CD4-positive, alpha-beta T cell treated with Interleukin-15 for 1 hour (primary cell): ENCODE data around the gene ABCF2.
A peak's percentile ranks its signal among the peaks of the same experiment; 100 is the strongest.

Experiments
- DNase-seq: peaks from one replicate; pipeline ENCODE4 v3.0.0-alpha.2; 2020

Gene ABCF2

DNA sequence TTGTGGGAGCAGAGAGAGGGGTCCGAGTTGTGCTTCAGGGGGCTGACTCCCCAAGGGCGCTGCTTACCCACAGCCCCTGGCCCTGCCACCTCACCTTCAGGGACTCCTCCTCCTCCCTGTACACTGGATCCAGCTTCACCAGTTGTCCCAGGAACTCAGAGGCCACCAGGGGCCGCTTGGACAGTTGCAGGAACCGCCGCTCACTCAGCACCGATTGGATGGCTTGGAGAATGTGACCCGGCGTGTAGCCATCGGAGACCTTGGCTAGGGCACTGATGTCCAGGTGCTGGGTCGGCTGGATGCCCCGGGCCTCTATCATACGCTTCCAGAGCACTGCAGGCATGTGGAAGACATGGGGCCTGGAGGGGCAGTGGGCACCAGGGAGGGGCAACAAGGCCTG lies 35.5 kb downstream of the ABCF2 start:
- no peak for DNase-seq

DNA sequence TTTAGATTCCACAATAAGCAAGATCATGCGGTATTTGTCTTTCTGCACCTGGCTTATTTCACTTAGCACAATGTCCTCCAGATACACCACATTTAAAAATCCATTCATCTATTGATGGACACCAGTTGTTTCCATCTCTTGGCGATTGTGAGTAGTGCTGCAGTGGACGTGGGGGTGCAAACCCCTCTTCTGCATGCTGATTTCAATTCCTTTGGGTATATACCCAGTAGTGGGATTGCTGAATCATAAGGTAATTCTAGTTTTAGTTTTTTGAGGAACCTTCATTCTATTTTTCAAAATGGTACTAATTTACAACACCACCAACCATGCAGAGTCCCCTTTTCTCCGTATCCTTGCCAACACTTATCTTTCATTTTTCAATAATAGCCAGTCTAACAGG lies 38.0 kb downstream of the ABCF2 start:
- DNase-seq = no peak

DNA sequence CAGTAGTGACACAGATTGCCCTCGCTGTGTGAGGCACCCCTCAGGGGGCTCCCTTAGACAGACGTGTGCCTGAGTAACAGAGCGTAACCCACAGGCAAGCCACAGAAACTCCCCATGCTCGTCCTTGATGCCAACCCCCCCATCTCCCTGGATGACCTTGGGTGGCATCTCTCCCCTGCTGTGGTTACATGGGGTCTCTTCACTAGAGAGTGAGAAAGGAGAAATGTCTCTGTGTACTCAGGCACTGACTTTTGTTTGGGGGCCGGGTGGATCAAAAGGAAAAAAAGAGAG lies 38.8 kb downstream of the ABCF2 start:
- DNase-seq = no peak

DNA sequence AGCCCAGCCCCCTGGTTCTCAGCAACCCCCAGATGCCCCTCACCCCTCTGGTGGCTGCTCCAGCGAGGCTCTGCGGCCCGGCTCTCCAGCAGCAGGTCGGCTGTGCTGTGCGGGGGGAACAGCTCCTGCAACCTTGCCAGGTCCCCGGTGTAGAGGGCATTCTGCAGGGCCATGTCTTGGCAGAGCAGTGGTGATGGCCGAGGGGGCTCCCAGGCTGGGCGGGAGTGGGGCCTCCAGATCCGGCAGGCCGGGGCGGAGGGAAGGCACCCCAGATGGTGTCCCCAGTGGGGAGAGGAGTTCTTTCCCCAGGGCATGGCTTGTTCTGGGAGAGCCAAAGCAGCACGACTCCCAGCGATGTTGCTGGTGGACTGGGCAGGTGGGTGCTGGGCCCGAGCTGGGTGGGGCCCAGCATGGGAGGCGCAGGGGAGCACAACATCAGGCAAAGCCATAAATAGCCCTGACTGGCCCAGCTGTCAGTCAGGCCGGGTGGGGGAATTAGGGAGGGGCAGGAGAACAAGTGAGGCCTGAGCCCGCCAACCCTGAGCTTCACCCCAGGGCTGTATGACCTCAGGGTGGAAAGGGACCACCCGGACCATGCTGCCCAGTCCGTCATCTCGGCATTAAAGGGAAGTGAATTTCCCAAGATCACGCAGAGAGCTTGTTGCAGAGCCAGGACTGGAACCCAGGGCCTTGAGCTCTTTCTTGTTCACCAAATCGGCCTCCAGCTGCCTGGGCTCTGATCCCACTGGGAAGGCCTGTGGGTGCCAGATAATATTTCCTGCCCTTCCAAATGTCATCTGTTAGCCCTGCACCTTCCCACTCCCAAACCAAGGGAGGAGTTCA lies 39.4 kb downstream of the ABCF2 start:
- no peak for DNase-seq

DNA sequence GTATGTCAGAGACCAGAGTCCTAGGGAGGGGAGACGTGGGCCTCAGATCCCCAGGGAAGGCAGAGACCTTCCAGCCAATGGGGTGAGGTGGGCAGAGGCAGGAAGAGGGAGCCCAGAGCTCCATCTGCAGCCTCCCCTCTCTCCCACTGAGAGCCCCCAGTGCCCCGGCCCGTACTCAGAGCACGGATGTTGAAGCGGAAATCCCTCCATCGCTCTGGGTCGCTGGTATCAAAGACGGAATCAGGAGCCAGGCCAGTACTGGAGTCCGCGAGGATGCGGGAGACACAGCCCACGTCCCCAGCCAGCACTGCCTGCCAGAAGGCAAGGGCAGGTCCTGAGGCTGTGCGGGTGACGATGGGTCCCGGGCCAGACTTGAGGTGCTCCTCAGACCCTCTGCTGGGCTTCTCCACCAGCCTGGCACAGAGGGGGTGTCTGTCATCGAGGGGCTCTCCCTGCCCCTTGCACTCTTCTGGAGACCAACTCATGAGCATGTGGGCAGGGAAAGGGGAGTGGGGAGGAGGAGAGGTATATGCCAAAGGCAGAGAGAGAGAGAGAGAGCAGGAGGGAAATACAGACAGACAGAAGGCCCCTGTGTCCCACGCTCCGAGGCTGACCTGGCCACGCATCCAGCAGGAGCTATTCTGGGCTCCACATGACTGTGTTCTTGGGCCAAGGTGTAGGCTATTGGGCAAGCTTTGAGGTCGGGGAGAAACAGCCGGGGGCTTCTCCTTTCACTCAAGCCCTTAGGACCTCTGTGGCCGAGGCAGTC lies 40.2 kb downstream of the ABCF2 start, which contains the start of gene ASB10:
TSS of gene ASB10 (minus strand) at position 611 of the 769 bp plus-strand sequence. CDS start at position 491, 120 bp downstream.
- DNase-seq = no peak

DNA sequence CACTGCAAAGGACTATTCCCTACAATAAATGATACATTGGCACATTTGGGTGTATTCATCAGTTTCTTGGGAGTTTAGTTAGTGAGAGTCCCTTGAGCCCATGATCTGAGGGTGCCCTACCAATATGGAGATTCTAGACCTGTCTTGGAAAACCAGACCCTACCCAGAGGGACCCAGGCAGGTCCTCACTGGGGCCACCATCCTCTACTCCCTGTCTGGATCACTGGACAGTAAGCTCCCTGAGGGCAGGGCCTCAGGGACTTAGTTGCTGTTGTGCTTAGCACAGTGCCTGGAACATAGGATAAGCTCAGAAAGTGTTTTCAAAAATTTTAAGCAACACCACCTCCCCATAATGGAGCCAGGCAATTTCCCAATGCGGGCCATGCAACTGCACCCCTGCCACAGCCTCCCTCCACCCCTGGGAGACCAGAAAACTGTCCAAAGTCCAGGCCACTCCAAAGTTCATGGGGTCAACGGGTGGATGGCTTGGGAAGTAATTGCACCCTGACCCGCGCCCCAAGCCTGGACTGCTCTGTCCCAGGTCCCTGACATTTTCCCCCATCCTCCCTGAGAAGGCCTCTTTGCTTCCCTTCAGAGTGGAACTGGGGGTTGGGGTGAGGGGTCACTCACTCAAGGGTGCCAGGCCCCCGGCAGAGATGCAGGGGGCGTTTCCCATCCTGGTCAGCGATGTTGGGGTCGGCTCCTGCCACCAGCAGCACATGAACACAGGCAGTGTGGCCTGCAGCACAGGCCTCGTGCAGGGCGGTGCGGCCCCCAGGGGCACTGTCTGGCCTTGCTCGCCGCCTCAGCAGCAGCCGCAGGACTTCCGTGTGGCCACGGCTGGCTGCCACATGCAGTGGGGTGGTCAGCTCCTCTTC lies 41.0 kb downstream of the ABCF2 start:
- DNase-seq = peak; percentile 7

DNA sequence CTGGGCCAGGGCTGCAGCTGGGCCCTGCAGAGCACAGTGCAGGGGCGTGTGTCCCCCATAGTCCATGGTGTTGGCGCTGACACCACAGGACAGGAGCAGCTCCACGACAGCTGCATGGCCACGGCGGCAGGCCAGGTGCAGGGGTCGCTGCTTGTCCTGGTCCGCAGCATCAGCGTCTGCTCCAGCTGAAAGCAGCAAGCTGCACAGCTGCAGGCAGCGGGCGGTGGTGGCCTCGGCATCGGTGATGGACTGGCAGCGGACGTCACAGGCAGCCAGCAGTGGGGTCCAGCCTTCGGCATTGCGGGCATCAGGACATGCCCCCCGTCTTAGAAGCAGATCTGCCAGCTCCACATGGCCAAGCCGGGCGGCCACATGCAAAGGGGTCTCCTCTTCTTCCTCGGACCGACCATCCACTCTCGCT lies 46.0 kb downstream of the ABCF2 start:
- no peak for DNase-seq

DNA sequence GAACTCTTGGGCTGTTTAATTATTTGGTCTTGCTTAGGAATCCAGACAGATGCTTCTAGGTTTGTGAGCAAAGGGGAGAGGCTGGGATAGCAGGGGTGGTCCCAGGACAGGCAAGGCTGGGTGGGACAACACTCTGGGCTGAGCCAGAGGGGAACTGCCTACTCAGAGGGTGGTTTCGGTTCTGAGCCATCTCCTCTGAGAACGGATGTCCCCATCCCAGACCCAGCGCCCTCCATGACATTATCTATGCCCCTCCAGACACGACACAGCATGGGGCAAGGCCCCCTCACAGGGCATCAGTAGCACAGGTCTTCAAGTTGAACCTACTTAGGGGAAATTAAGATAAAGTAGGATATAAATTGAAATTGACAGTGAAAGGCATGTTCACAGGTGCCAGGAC lies 47.1 kb downstream of the ABCF2 start:
- DNase-seq = no peak

DNA sequence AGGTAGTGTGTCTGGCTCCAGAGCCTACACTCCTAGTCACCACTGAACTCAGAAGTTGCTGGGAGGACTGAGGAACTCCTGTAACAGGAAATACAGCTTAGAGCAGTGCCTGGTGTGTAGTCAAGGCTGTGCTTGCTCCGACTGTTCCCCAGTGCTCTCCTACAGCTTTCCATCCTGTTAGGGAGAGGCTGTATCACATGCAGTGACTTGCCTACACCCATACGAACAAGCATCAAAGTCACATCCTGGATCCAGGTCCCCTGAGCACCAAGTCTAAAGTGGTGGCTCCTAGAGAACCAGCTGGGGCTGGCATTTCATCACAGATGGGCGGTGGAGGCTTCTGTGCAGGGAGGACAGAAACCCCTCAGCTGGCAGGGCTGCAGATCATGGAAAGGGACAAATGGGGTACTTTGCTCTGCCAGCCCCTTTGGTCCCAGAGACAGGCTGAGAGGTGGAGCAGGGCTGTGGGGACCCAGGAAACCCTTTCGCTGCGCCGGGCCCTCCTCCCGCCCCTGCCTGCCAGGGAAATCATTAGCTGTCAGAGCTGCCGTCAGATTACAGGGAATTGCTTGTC lies 47.6 kb downstream of the ABCF2 start:
- no peak for DNase-seq

DNA sequence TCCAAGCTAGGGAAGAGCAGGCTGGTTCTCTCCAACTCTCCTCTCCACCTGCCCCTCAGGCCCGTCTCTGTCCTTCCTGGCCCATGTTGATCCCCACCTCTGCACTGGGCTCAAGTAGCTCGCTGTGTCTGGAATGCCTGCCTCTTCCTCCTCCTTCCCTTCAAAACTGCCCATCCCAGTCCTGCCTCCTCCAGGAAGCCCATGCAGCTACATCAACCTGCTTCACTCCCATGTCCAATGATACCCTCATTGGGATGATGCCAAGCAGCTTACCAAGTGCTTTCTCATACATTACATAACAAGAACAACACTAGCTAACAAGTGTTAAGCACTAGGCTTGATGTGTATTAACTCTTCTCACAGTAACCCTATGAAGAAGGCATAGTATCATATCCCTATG lies 48.2 kb downstream of the ABCF2 start:
- no peak for DNase-seq

DNA sequence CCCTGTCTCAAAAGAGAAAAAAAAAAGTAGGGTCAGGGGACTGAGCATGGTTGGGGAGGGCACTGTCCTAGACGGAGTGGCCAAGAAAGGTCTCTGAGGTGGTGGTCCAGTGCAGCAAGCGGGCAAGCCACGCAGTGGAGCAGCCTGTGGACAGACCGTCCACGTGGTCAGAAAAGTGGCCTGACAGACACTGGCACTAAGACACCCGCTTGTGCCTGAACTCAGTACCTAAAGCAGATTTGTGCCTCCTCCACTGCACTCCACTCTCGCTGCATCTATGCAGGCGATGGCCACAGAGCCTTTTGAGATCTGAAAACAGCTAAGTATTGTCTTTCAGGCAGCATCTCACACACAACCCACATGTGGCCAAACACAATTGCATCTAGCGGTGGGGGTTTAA lies 48.8 kb downstream of the ABCF2 start:
- DNase-seq = no peak

DNA sequence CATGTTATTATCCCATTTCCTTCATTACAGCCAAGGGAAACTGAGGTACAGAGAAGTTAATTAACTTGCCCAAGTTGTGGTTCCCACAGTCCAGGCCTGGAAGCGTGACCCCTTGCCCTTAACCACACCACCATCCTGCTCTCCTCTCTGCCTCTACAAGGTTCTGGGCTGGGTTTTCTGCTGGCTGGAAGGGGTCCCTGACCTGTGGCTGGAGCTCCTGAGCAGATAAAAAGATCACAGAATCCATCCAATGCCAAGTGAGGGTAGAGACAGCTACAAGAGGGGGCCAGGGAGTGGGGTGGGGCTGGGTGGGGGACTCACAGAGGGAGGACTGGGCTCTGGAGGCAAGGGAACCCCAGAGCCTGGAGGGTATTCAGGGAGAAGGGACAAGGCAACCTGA lies 49.7 kb downstream of the ABCF2 start:
- DNase-seq = no peak

DNA sequence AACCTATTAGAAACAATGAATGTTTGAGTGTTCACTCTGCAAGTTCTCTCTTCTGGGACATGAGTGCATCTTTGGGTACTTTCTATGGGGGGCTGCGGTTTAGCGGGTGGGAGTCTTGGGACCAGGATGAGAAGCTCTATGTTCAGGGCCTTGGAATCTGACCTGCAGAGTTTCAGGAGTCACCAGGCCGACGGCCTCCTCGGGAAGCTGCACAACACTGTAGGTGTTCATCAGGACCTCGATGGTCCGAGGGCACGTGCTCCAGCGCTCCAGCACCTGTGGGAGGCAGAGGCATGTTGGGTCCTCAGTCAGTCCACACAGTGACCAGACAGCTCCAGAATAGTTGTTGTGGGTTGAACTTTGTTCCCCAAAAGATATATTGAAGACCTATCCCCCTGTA lies 50.6 kb downstream of the ABCF2 start:
- no peak for DNase-seq

DNA sequence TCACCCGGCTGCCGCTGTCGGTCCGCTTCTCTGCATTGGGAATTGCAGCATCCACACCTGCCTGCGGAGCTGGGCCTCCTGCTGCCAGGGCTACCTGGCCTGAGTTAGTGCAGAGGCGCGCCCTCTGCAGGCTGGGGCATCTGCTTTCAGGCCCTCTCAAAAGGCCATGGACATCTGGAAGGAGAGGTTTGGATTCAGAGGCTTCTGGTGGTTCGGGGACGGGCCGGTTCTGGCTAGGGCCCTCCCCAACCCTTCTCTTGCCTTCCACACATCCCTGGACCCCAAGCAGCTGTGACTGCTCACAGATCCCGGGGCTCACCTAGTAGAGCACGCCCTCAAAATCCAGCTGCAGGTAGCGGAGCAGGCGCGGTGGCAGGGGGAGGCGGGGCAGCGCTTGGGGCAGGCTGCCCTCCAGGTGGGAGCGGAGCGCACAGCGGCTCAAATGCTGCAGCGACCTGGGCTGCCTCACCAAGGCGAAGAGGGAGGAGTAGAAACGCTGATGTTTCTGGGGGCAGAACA lies 51.2 kb downstream of the ABCF2 start:
- no peak for DNase-seq

DNA sequence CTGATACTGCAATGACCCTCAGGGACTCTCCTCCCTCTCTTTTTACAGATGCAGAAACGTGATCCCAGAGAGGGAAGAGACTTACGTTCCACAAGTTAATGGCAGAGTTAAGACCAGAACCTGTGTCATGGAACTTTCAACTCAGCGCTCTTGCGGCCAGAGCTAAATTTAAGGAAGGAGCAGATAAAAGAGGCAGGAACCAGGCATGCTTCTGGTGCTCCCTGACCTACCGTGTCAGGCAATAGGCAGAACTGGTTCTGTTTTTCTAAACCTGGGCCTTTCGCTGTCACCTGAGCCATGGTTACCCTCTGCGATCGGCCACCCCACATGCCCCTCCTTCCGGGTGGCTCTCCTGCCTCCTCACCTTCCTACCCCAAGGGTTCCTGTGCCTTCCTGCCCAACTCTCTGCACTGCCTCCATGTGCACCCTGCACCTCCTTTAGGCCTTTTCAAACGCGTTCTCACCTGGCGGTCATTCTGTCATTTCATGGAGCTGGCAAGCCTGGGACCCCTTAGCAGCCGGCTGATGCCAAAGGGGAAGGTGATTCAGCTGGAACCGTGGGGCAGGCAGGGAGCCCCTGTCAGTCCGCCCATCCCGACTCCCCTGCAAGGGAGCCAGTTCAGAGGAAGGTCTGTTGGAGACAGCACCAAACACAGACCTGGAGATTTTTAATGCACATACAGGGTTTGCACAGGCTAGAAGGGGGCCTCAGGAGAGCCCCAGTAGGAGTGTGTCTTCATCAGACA lies 51.8 kb downstream of the ABCF2 start:
- no peak for DNase-seq

DNA sequence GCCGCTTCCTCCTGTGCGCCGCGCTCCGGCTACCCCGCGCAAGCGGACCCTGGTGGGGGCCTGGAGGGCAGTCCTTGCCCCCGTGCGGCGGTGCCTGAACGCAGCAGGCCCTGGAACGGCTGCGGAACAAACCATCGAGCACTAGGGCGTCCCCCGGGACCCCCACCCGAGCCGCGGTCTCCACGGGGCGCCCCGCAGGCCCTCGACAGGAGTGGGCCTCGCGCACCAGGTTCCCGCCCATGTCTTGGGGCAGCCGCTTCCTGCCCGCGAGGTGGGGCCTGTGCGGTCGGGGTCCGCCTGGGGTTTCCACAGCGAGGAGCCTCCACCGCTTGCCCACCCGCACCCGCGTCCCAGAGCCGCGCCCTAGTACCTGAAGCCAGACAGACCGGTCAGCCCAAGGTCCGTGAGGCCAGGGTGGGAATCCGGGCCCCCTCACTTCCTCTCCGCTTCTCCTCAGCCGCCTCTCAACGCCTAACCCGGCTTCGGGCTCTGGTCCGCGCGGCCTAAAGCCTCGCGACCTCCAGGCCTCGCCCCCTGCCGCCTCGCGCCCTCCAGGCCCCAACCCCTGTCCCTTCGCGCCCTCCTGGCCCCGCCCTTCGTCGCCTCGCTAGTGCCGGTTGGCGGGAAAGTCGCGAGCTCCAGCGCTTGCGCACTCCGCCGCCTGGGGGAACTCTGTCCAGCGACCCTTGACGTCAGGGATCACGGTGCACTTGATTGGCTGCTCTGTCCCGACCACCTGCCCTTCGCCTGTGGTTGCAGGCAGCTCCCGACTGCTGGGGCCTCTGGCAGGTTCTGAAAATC lies 52.6 kb downstream of the ABCF2 start:
- DNase-seq = peak; percentile 56

DNA sequence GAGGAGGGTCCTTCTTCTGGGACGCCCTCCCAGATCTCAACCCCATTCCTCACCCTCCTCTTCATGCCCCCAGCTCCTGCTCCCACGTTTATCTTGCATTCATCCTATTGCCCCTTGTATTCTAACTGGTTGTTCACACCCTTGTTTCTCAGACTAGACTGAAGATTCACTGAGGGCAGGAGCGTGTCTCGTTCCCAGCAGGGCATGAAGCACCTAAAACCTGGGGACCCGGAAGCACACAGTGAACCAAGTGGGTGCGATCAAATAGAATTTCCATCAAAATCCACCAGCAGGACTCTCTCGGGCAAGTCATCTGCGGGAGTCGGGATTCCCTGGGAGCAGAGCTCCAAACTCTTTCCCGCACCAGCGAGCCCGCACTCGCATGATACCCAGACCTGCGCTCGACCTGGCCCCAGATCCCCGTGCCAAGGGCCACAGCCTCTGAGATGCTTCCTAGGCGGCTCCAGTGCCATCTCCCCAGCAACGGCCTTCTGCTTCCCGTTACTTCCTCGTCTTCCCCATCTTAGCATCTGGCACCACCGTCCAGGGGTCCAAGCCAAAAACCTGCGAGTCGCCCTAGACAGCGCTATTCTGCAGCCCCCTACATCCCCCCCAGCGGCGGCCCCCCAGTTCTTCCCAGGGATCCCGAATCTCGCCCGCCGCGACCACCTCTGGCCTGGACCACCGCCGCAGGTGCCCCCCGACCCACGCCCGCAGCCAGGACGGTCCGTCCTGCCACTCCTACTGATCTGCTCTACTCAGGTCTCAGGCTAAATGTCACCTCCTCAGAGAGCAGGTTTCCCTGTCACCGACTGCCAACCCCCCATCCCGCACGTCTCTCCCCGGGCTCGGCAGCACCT lies 53.4 kb downstream of the ABCF2 start:
- DNase-seq = no peak

DNA sequence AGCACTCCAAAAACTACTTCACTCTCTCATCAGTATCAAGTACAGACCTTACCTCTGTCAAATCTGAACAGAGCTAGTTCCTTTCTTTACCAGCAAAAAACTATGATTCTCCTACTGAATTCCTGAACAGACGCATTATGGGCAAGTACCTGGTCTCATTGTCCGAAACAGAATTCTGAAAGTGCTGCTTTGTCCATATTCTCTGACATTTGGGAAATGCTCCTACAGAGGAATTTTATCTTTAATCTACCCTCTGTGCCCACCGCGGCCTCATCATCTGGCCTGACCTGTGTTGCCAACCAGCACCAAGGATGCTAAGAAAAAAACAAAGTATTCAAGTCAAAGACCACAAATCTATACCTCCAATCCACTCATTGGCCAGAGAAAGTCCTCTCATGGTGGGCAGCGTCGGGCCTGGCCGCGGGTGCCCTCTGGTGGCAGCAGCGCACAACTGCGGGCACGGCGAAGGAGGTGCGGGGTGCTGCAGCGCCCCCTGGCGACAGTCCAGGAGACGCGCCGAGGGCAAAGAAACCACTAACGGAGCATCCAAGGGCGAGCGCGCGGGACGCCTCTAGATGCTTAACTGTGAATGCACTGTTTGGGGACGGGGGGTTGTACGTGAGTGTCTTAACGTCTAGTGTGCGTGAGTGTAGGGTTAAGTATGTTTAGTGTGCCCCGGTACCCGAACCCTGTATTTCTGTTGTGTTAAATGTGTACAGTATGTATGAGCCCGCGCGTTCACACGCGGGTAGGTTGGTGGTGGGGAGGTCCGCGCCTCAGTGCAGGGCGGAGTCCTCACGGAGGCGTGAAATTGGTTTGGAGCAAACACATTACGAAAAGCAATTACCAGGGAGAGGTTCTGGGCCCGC lies 54.5 kb downstream of the ABCF2 start:
- peak; percentile 76 for DNase-seq

DNA sequence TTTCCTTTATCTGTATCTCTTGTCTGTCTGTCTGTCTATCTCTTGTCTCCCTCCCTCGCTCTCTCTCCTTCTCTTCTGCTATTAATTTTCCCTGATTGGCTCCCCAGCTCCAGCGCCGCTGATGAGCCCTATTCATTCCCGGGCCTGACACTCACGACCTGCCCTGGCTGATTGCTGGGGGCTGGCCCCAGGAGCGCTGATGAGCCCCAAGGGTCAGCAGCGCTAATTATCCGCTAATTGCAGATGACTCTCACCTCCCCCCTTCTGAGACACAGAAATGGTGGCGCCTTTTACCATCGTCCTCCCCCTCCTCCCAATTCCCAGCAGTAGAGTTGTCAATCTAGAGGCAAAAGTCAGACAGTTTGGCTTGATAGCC lies 58.2 kb downstream of the ABCF2 start:
- DNase-seq = no peak
